ENCODE results near the gene SERPINE1.
"Not testable (repeated sequence)": the region's sequence is repeated elsewhere in the genome, so short reads cannot be mapped to it uniquely, and the experiment has no call there.

SERPINE1 gene

GRCh38 chr7:101109368-101109767 is 17.5 kb upstream of the SERPINE1 start:
- H3K4me3 ChIP-seq (ENCODE audit: control insufficient read depth, low read depth, low read length), result no peak overlapping the region
- no peak for DNase-seq (ENCODE audit: low read depth)
- no peak for TF ChIP-seq CTCF (IDR thresholded peaks at IDR 0.05; ENCODE audit: control insufficient read depth, insufficient read depth, low read depth, low read length, missing control alignments)

GRCh38 chr7:101111261-101111660 is 15.6 kb upstream of the SERPINE1 start:
- H3K4me3 ChIP-seq (ENCODE audit: control insufficient read depth, low read depth, low read length), result no peak overlapping the region
- no peak for TF ChIP-seq CTCF (IDR thresholded peaks at IDR 0.05; ENCODE audit: control insufficient read depth, insufficient read depth, low read depth, low read length, missing control alignments)
- no peak for DNase-seq (ENCODE audit: low read depth)

GRCh38 chr7:101112233-101112632 is 14.7 kb upstream of the SERPINE1 start:
- TF ChIP-seq CTCF (IDR thresholded peaks at IDR 0.05; ENCODE audit: control insufficient read depth, insufficient read depth, low read depth, low read length, missing control alignments), result no peak

GRCh38 chr7:101113140-101113539 is 13.8 kb upstream of the SERPINE1 start:
- H3K4me3 ChIP-seq (ENCODE audit: control insufficient read depth, low read depth, low read length); DNase-seq (ENCODE audit: low read depth): not testable (repeated sequence)

More at GRCh38 chr7:101112233-101112632, 14.7 kb upstream of the SERPINE1 start:
- DNase-seq (ENCODE audit: low read depth), result no peak
- no peak overlapping the region for H3K4me3 ChIP-seq (ENCODE audit: control insufficient read depth, low read depth, low read length)

- no peak for DNase-seq (ENCODE audit: low read depth)
- no peak for TF ChIP-seq CTCF (IDR thresholded peaks at IDR 0.05; ENCODE audit: control insufficient read depth, insufficient read depth, low read depth, low read length, missing control alignments)
- no peak overlapping the region for H3K4me3 ChIP-seq (ENCODE audit: control insufficient read depth, low read depth, low read length)
These were observed 13.1 kb upstream of the SERPINE1 start for GRCh38 chr7:101113836-101114235.

GRCh38 chr7:101114492-101114891 is 12.4 kb upstream of the SERPINE1 start:
- TF ChIP-seq CTCF (IDR thresholded peaks at IDR 0.05; ENCODE audit: control insufficient read depth, insufficient read depth, low read depth, low read length, missing control alignments), result no peak
- no peak for DNase-seq (ENCODE audit: low read depth)
- no peak overlapping the region for H3K4me3 ChIP-seq (ENCODE audit: control insufficient read depth, low read depth, low read length)

- DNase-seq (ENCODE audit: low read depth), result no peak
- TF ChIP-seq CTCF (IDR thresholded peaks at IDR 0.05; ENCODE audit: control insufficient read depth, insufficient read depth, low read depth, low read length, missing control alignments), result no peak
- H3K4me3 ChIP-seq (ENCODE audit: control insufficient read depth, low read depth, low read length), result no peak overlapping the region
These were observed 11.7 kb upstream of the SERPINE1 start for GRCh38 chr7:101115215-101115614.

Data from AG09309 (cell line).